IPS DF 4.7 (cell line): ENCODE data around the gene ITIH1.
"Not testable (repeated sequence)": the region's sequence is repeated elsewhere in the genome, so short reads cannot be mapped to it uniquely, and the experiment has no call there.

Source experiments
- DNase-seq: peaks from one replicate; pipeline ENCODE4 v3.0.0-alpha.2; 2013; ENCODE audit warnings: low spot score; ENCODE audit errors: extremely low read depth

The ITIH1 gene, protein sequence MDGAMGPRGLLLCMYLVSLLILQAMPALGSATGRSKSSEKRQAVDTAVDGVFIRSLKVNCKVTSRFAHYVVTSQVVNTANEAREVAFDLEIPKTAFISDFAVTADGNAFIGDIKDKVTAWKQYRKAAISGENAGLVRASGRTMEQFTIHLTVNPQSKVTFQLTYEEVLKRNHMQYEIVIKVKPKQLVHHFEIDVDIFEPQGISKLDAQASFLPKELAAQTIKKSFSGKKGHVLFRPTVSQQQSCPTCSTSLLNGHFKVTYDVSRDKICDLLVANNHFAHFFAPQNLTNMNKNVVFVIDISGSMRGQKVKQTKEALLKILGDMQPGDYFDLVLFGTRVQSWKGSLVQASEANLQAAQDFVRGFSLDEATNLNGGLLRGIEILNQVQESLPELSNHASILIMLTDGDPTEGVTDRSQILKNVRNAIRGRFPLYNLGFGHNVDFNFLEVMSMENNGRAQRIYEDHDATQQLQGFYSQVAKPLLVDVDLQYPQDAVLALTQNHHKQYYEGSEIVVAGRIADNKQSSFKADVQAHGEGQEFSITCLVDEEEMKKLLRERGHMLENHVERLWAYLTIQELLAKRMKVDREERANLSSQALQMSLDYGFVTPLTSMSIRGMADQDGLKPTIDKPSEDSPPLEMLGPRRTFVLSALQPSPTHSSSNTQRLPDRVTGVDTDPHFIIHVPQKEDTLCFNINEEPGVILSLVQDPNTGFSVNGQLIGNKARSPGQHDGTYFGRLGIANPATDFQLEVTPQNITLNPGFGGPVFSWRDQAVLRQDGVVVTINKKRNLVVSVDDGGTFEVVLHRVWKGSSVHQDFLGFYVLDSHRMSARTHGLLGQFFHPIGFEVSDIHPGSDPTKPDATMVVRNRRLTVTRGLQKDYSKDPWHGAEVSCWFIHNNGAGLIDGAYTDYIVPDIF

DNA sequence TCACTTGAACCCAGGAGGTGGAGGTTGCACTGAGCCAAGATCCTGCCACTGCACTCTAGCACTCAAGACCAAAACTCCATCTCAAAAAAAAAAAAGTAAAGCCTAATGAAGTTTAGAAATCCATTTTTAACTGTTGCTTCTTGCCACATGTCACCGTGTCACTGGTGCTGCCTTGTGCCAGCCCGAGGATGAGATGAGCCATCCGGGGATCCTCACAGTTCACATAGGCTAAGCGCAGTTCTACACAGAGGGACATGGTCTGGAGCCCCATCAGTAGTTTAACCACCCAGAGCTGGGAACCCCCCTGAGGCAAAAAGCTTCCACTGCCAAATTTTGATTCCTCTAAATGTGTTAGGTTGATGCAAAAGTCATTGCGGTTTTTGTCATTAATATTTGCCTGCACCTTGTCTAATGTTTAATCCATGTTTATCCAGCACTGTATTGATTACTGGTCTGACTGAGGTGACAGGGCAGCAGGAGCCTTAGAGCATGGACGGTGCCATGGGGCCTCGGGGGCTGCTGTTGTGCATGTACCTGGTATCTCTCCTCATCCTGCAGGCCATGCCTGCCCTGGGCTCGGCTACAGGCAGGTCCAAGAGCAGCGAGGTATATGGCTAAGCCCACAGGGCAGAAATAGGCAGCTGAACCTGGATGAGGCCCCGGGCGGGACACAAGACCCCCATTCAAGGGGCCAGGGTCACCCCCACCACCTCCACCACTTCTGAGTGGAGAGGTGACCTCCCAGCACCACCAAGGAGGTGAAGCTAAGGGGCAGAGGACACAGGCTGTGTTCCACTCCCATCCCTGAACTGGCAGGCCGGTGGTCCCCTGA lies at the start of gene ITIH1:
ITIH1 (plus strand) TSS at position 473 of the 832 bp plus-strand sequence; CDS start at position 490, 17 bp downstream.
- DNase-seq: no peak

DNA sequence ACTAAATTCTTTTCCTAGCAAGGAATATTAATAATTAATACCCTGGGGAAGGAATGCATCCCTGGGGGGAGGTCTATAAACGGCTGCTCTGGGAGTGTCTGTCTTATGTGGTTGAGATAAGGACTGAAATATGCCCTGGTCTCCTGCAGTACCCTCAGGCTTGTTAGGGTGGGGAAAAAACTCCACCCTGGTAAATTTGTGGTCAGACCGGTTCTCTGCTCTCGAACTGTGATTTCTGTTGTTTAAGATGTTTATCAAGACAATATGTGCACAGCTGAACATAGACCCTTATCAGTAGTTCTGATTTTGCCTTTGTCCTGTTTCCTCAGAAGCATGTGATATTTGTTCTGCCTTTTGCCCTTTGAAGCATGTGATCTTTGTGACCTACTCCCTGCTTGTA lies 48.6 kb upstream of the ITIH1 start:
- DNase-seq: not testable (repeated sequence)

GRCh38 chr3:52730681-52731080 lies 46.7 kb upstream of the ITIH1 start:
- DNase-seq: no peak

DNA sequence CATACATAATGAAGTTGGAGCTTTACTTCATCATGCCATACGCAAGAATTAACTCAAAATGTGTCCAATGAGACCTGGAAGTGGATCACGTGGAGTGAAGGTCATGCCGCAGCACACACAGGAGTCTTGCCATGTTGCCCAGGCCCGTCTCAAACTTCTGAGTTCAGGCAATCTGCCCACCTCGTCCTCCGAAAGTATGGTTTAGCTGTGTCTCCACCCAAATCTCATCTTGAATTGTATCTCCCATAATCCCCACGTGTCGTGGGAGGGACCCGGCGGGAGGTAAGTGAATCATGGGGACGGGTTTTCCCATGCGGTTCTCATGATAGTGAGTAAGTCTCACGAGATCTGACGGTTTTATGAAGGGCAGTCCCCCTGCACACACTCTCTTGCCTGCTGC lies 45.8 kb upstream of the ITIH1 start:
- DNase-seq: no peak

- DNase-seq: no peak
These were observed 44.0 kb upstream of the ITIH1 start for GRCh38 chr3:52733256-52733891.

- no peak for DNase-seq
These were observed 37.7 kb upstream of the ITIH1 start for GRCh38 chr3:52739730-52740129.

- DNase-seq: no peak
These were observed 34.9 kb upstream of the ITIH1 start for GRCh38 chr3:52742418-52743041.

DNA sequence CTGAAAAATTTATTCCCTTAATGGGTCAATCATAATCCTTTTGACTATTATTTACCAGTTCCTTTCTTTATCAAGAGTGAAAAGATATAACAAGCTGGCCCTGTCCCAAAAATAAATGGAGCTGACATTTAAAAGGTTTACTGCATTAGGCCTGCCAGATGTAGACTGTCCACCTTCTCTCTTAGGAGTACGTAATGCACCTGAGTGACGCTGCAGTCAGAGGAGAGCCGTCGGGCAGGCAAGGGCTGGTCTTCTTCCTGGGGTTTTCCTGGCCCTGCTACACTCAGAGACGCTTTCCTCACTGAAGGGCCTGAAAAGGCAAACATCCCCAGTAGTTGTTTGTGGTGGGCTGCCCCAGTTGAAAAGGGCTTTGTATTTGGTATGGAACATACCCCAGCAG lies 34.2 kb upstream of the ITIH1 start:
- DNase-seq: no peak

DNA sequence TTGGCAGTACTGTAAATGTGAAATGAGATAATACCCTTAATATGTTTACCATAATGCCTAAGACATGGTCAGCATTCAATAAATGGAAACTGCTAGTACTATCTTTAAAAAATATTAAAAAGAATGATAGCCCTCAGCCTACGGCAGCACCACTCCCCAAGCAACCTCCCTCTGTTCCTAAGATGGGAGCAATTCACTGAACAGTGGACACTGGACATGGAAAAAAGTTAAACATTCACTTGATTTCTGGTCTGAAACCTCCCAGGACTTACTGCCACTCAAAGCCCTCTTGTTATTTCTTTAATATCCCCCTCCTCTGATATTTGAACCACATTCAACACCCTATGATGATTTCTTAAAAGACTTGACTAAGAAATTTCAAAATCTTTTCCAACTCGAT lies 33.7 kb upstream of the ITIH1 start:
- DNase-seq: no peak

DNA sequence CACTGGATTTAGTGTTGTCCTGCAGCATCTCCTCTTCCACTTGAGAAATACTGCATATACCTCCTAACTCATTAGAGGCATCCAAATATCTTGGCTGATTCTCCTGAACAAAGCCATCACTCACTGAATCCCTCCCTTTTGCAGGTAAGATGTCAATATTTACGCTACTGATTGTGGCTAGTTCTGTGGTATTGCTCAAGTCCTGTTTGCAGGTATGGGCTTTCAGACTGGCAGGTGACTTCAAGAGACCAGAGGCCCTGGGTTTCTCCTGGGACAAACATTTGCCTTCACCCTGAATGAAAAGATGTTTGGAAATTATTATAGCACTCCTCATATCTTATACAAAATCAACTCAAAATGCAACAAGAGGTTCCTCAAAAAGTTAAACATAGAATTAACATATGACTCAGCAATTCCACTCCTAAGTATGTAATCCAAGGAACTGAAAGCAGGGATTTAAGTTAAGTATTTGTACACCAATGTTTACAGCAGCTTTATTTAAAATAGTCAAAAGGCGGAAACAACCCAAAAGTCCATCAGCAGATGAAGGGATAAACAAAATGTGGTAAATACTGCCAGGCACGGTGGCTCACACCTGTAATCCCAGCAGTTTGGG lies 25.2 kb upstream of the ITIH1 start:
- DNase-seq: no peak

DNA sequence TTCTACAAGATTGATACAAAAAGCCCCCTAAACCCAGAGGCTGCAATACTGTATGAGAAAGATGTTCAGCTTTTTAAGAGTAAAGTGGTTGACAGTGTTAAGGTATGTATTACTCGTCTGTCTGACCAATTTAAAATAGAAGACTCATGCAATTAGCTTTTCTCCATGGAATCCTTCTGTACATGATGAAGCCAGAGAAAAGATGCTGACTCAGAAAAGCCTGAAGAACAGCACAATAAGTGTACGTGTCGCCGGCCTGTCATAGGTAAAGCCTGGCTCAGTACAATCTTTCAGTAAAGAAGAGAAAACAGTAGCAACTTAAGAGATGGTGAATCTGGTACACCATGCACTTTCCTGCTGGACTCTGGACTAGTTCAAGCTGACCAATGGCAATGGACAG lies 23.0 kb upstream of the ITIH1 start:
- no peak for DNase-seq

- no peak for DNase-seq
These were observed 21.3 kb upstream of the ITIH1 start for GRCh38 chr3:52756141-52756540.

GRCh38 chr3:52763466-52763865 lies 13.9 kb upstream of the ITIH1 start:
- no peak for DNase-seq

- DNase-seq: no peak
These were observed 7.5 kb upstream of the ITIH1 start for GRCh38 chr3:52769786-52770455.

DNA sequence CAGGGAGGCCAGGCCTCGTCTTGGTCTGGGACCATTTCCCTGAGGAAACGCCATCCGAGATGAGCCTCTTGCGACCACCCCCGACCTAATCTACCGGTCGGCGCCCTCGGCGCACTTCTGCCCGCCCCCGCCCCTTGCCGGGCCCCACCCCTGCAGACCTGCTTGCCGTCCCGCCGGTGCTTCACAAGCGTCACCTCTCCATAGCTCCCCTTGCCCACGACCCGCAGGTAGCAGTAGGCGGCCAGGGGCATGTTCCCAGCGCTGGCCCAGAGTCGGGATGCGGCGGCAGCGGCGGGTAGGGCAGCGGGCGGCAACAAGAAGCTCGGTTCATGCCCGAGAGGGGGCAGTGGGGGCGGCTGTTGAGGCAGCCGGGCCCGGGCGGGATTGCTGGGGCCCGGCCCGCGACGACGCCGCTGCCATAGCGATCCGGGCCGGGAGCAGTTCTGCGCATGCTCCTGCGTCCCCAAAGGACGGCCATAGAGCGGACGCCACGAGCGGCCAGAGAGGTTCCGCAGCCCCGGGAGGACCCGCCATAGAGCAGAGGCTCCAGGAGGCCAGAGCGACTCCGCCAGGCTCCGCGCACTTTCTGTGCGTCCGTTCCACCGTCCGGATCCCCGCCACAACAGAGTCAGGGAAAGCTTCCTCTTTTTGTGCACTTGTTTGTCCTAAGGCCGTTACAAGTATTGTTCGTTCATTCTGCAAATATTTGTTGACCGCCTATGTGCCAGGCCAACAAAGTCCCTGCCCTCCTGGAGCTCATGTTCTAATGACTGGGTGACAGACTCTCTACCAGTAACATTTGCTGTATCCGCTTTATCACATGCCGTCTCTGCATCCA lies 6.7 kb upstream of the ITIH1 start, which contains the start of gene NEK4:
NEK4 (minus strand) TSS at position 445 of the 838 bp plus-strand sequence; CDS start at position 251, 194 bp downstream.
- peak; percentile 58 for DNase-seq

GRCh38 chr3:52771334-52771681 lies 6.1 kb upstream of the ITIH1 start:
- DNase-seq: no peak

GRCh38 chr3:52771702-52772101 lies 5.7 kb upstream of the ITIH1 start:
- DNase-seq: no peak

DNA sequence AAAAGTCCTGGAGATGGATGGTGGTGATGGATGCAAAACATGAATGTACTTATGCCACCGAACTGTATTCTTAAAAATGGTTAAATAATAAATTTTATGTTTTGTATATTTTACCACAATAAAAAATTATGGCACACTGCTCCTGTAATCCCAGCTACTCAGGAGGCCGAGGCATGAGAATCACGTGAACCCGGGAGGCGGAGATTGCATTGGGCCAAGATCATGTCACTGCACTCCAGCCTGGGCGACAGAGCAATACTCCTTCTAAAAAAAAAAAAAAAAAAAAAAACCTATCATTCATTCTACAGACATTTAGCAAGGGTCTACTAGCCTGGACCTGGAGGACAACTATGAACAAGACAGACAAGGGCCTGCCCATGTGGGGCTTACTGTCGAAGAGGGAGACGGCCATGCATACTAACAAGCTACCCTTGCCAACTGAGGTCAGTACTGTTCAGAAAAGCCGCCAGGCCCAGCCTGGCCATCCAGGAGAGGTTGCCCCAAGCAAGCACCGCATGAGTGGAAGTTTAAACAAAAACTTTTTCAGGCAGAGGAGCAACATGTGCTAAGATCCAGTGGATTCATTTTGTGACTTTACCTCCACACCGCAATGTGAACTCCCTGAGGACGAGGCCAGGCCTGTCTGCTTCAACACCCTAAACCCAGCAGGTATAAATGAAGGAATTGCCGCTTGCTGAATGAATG lies 3.9 kb upstream of the ITIH1 start:
- DNase-seq: no peak
